HG03095 (cell line): ENCODE data around the gene NUP210L.
A peak's percentile ranks its signal among the peaks of the same experiment; 100 is the strongest.

Experiments used
- ATAC-seq: cut with Tn5 transposase; IDR thresholded peaks from one replicate; pipeline ENCODE4 v1.9.1; 2021; ENCODE audit warnings: moderate library complexity; ENCODE audit not compliant: unreplicated experiment

NUP210L gene

GRCh38 chr1:153968000-153968363, 186.9 kb downstream of the NUP210L start:
- no peak for ATAC-seq

DNA sequence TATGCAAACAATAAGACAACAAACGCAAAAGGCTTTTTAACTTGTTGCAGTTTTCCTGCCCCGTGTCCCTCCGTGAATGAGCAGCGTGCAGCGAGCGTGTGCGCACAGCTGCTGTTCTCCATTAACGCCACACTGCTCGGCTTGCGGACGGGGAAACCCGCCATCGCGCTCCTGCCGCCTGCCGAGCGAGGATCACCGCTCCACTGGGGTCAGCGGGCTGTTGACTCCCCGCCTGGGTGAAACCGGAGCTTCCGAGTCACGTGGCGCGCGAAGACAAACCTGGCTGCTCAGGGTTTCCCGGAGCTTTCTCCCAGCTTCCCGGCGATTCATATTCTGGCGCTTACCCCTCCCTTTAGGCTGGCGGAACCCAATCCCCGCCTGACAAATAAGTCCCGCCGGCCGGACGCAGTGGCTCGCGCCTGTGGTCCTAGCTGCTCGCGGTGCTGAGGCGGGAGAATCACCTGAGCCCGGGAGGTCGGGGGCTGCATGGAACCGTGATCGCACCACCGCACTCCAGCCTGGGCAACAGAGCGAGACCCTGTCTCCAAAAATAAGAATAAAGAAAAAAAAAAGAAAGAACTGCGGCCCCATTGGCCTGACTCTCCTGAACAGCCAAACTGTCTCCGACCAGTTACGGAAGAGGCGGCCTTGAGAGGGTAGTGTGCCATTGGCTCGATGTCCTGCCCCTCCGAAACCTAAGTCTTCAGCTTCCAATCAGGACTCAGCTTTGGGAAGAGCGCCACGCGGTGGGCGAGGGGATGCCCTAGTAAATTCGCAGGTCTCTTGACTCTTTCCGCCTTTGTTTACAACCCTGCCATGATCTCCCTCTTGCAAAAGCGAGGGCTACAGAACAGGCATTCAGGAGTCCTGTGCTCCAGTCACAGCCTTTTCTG, 187.5 kb downstream of the NUP210L start, which contains the start of gene CREB3L4:
TSS of gene CREB3L4 (plus strand) at position 796 of the 893 bp plus-strand sequence. CDS start 624 bp downstream, outside the sequence.
- peak; percentile 58 for ATAC-seq

GRCh38 chr1:153963850-153964331, 191.0 kb downstream of the NUP210L start:
- no peak for ATAC-seq

DNA sequence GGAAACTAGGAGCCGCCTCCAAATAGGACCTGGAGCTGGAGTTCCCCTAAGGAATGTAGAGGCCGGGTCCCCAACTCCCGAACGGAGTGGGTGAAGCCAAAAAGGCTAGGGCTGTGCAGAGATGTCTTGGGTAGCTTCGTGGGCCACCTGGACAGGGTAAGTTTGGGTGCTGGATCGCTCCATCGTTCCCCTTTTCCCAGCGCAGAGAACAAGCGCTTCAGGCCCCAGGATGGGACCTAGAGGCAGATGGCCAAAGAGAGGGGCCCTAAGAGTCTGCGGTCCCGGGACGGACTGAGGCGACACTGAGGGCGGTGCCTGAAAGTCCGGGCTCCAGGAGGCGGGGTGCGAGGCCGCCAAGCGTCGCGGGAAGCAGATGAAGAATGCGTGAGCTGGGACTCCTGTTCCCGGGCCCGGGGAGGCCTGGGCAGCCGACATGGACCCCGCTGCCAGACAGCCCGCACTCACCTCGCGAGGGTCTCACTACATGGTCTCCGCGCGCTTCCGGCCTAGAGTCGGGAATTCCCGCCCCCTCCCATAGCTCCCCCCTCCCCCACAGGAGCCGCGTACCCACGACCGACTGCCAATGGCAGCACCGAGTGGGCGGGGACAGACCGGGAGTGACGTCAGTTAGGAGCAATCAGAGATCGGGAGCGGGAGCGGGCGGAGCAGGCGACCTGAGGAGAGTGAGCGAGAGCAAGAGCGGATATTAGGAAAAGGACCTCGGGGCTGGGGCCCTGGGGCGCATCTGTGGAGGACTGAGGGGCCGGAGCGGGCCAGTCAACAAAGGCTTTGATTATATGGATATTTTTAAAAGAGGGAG, 191.6 kb downstream of the NUP210L start, which contains the start of gene SLC39A1:
TSS of gene SLC39A1 (minus strand) at position 508 of the 820 bp plus-strand sequence. CDS start 822 bp downstream, outside the sequence.
- ATAC-seq = peak; percentile 44

DNA sequence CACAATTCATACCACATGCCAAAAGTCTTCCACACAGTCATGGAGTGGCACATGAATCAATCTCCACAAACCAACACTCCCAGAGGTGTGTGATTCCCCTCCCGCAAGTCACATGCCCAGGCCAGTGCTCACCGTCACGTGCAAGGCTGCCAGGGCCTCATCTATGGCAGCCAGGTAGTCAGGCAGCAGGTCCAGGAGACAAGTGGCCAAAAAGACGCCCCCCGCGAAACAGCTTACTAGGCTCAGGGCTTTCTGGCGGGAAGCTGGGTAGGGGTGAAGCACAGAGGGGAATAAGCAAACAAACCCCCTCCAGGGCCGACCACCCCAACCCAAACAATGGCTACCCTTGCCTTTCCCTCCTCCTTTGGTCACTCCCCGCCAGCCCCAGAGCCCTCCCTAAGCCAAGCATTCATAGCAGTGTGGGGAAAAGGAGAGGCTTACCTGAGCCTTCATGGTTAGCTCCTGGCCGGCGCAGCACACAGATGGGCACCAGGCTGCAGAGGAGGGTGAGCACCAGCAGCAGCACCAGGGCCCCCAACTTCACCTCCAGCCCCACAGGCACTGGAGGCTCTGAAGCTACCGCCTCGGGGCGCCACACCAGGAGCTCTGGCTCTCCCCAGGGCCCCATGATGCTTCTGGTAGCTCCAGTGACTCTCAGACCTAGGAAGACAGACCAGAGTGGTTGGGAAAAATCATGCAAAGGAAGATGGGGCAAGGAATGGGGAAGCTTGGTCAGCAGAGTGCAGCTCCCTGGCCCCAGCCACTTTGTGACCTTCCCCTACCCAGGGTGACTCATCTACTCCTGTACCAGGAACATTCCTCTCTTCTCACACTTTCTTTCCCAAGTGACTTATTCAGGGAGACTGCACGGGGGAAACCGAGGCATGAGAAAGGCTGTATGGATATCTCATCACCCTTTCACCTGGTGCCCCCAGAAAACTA, 192.5 kb downstream of the NUP210L start:
- no peak for ATAC-seq

DNA sequence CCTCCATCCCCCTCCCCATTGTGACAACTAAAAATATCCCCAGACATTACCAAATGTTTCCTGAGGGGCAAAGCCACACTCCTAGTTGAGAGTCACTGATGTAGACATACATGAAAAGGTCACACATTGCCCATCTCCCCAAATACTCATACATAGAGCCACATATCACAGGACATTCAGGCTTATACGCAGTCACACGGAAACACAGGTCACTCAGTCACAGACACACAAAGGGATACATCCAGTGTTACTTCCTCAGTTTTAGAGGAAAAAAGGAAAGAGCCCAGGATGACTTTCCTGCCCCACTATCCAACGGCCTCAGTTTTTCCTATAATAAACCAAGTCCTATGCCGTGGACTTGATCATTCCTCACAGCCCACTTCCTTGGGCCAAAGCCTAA, 193.5 kb downstream of the NUP210L start:
- ATAC-seq = no peak

DNA sequence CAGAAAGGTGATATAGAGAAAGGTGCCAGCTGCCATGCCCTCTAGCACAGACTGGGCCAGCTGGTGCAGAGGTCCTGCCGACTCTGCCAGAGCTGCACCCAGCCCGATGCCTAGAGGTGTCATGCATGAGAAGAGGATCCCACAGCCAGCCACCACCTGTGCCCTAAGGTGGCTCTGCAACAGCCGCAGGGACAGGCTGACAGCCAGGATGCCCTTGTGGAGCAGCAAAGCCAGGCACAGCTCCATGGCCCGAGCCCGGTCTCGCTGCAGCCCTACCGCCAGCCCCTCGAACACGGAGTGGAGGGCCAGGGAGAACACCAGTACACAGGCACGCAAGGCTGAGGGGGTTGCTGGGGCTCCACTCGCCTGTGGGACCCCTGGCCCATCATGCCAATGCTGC, 194.7 kb downstream of the NUP210L start:
- ATAC-seq = no peak

DNA sequence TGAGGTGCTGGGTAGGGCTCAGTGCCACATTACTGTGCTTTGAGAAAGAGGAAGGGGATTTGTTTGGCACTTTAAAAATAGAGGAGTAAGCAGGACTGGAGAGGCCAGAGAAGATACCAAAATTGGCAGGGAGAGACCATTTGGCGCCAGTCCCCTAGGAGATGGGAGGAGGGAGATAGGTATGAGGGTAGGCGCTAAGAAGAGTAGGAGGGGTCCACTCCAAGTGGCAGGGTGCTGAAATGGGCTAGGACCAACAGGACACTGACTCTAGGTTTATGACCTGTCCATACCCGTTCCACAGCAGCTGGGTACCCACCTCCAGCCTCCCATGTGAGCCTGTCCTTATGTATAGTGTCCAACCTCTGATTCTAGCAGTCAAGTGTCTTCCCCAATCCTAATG, 195.4 kb downstream of the NUP210L start:
- ATAC-seq = no peak

DNA sequence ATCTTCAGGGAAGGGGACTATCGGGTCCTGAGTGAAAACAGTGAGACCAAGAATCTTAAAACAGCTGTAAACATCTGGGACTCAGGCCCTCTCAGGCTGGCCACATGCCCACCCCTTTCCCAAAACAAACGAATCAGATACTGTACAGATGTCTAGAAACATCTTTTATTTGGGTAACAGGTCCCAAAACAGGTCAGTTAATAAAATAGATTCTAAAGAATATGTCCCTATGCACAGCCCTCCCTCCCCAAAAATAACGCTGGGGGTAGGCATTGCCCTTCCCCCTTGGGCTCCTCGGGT, 196.0 kb downstream of the NUP210L start:
- ATAC-seq = no peak

DNA sequence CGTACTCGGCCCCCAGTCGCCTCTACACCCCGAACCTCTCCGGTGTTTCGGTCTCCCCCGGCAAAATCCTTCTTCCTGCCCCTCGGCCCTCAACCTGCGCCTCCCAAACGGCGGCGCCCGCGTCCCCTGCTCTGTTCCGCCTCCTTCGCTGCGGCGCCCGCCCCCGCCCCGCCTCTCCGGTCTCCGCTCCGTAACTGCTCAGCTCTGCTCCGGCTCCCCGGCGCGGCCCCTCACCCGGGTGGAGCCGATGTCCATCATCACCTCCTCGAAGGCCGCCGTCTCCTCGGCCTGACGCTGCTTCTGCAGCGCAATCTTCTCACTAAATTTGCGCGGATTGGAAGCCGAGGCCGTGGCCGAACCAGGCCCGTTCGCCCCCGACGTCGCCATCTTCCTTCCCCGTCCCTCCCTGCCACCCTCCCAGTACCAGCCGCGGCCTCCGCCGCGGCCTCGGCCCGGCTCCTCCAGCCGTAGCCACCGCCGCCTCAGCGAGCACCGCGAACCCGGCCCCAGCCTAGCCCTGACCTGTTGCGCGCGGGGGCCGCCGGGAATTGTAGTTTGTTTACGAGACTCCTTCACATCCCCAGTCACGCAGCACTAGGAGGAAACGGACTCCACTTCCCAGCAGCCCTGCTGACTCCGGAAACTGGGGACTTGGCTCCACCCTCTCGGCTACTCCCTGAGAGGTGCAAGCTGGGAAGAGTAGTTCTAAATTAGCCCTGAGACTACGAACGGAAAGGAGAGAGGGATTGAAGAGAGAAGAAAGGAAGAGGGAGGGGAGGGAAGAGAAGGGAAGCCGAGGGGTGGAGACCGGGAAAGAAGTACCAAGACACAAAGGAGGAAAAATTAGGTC, 196.5 kb downstream of the NUP210L start, which contains the start of gene CRTC2:
TSS of gene CRTC2 (minus strand) at position 502 of the 850 bp plus-strand sequence. CDS start at position 387, 115 bp downstream.
- ATAC-seq = peak; percentile 68

DNA sequence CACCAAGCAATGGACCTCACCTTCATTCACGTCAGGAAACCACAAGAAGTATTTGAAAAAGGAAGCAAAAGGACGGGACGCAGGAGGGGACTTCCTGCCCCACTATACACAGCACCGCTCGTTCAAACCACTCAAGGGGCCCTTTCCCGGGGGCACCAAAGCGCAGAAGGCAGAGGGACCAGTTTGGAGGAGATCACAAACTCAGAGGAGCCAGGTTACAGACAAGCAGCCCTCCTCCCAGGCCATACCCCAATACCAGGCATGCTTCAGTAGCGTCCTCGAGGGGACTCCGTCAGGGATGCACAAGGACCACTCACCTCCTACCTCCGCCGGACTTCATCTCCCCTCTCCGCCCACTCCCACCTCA, 197.1 kb downstream of the NUP210L start:
- no peak for ATAC-seq

DNA sequence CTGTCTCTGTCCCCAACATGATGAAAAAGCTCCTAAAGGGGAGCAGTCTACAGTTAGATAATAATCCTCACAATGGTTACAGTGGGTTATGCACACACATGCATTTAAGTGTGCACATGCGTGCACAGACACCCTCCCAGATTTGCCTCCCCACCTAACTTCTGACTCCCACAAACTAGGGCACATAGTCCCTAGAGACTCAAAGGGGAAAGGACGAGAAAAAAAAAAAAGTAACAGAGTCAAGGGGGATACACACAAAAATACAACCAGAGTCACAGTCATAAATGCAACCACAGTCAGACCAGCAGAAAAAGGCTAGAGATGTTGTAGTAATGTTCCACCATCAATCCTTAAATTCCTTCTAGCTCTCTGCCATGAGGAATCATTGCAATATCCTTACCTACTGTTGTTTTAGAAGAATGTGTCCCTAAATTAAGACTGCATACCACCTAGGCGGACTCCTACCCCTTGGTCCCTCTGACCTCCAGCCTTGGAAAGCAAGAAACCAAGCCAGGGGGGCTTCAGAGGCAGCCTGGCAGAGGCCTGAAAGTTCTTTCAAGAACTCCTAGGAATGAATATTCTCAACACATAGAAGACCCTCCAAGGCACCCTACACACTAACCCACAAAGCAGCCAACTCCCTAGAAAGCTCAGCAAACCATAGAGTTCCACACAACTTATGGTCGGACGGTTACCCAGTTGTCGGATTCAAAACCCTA, 197.7 kb downstream of the NUP210L start:
- ATAC-seq = no peak

DNA sequence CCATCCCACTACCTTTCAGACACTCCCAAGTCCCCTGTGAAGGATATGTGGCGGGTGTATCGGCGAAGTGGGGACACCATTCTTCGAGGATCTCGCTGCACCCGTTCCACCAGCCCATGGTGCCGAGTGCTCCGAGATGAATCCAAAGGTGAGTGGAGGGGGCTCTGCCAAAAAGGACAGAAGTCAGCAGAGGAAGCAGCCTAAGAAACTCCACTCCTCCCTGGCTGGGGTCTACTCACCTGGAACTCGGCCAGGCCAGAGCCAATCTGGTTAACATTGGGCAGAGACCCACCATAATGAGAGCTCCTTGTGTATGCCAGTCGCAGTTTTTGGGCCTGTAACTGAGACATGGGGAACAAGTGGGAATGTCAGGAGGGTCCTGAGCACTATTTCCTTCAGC, 200.0 kb downstream of the NUP210L start:
- ATAC-seq = no peak

DNA sequence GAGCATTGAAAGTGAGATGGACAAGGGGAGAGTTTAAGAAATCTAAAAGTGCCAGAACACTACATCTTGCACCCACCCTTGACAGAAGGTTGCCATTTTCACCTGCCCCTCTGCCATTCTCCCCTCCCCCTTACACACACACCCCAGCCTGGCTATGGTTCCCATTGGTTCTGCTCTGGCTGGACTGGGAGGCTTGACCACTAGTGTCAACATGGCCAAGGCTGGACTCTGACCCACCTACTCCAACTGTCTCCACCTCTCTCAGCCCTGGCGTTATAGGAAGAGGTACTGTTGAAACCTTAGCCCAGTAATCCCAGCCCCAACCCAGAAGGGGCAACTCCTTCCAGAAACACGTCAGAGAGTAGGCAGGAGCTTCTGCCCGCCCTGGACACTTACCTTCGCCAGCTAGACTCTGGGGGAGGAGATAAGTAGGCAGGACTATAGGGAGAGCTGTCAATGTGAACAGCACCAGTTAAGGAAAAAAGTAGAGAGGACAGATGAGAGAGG, 201.0 kb downstream of the NUP210L start:
- no peak for ATAC-seq

DNA sequence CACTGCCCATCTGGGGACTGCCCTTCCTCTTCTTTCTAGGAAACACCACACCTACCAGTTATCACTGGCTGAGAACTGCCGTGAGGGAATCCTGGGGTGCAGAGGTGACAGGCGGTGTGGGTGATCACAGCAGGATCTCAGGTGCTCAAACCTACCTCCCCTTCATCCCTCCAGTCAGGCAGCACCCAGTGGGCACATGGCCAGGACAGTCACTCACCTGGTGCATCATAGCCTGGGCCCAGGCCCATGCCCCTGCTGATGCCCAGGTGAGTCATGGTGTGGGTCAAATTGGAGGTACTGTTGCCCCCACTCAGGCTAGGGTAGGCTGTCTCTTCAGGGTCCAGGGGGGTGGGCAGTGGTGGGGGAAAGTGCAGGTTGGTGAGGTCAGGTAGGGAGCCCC, 203.1 kb downstream of the NUP210L start:
- no peak for ATAC-seq

- ATAC-seq = no peak
Measured at GRCh38 chr1:153951183-153951582, 203.7 kb downstream of the NUP210L start.

- peak; percentile 49 for ATAC-seq
Measured at GRCh38 chr1:153946622-153947241, 208.1 kb downstream of the NUP210L start, which contains the start of gene DENND4B. Gene DENND4B (minus strand): TSS chr1:153946718. CDS start chr1:153944374, 2,344 bp downstream.
